Calu3 (cell line): Measurements from ENCODE around the gene PCDHA12. TPM values are rescaled to one million over a fixed set of nuclear protein-coding genes. Genes with fewer than 3 reads are reported as not detected.

ENCODE experiments used
- BruUV-seq: library from RNA; stranded (reverse); fragments of 400-500 nt; replicated peaks from 2 replicates; lab custom pipeline; 2021; lab: Mats Ljungman, UMichigan
- CTCF ChIA-PET: fragments of 300-600 bp; sonication (Branson Sonifier 250); formaldehyde crosslinking; loops from one replicate; lab custom pipeline; 2022; ENCODE audit warnings: antibody characterized with exemption; lab: Charles Lee
- DNase-seq: peaks from one replicate; pipeline ENCODE4 v3.0.0; 2022
- H3K27ac Mint-ChIP-seq: one replicate; pipeline ENCODE4 v1.8.0; 2022; ENCODE audit warnings: mixed read lengths; ENCODE audit not compliant: unreplicated experiment
- H3K27me3 Mint-ChIP-seq: one replicate; pipeline ENCODE4 v1.8.0; 2022; ENCODE audit warnings: mixed read lengths; ENCODE audit not compliant: unreplicated experiment
- H3K36me3 Mint-ChIP-seq: one replicate; pipeline ENCODE4 v1.8.0; 2022; ENCODE audit warnings: mild to moderate bottlenecking, moderate library complexity, mixed read lengths; ENCODE audit not compliant: insufficient read depth, unreplicated experiment
- H3K4me1 Mint-ChIP-seq: one replicate; pipeline ENCODE4 v1.8.0; 2022; ENCODE audit warnings: mild to moderate bottlenecking, low read depth, mixed read lengths; ENCODE audit not compliant: unreplicated experiment
- H3K4me3 Mint-ChIP-seq: one replicate; pipeline ENCODE4 v1.8.0; 2022; ENCODE audit warnings: mild to moderate bottlenecking, low read depth, moderate library complexity, mixed read lengths; ENCODE audit not compliant: unreplicated experiment
- H3K9me3 Mint-ChIP-seq: one replicate; pipeline ENCODE4 v1.8.0; 2022; ENCODE audit warnings: low read depth, mixed read lengths; ENCODE audit not compliant: unreplicated experiment
- CTCF ChIP-seq: fragments of 200-600 bp; IDR thresholded peaks from one replicate; pipeline ENCODE4 v1.8.0; 2022; ENCODE audit warnings: antibody characterized with exemption; ENCODE audit not compliant: unreplicated experiment
- intact Hi-C: fragments of 100-400 bp; cut with micrococcal nuclease; formaldehyde crosslinking; loops from one replicate; pipeline ENCODE4 v1.10.0; 2022; ENCODE audit not compliant: unreplicated experiment
- total RNA-seq: library from RNA; stranded (reverse); gene quantifications from 2 replicates; pipeline ENCODE4 v1.2.3, GENCODE V29; 2022

Gene PCDHA12
- total RNA-seq, 1 experiment from 2014 or later, result 0.78 TPM

- Mint-ChIP-seq H3K27me3 (no peaks in the 10 kb centered on the region), H3K9me3 (peaks cover 5% of the 10 kb centered on the region), H3K36me3 (no peaks in the 10 kb centered on the region), H3K4me3 (peak within 1 kb of the TSS; percentile 42), H3K4me1 (no peaks in the 10 kb centered on the region), H3K27ac (no peak within 1 kb of the TSS)
- TF ChIP-seq CTCF, result no peak
- BruUV-seq, result no TSS peak
- intact Hi-C loops, result loop anchor here (1.0 to 2.0 kb wide), 3 partner anchors 45 to 159 kb away; partner anchors contain the start of genes PCDHA4 and PCDHAC1
- CTCF ChIA-PET, result interaction anchor here (1.2 to 1.6 kb wide), 2 partner anchors 84 to 158 kb away, joined by 3 to 7 read pairs; partner anchors contain the start of gene PCDHAC2
- DNase-seq, result peak; percentile 30
These were observed 6.9 kb downstream of the PCDHA12 start, which contains the start of gene PCDHA13 for GRCh38 chr5:140881889-140882590. TSS of gene PCDHA13 (plus strand) at chr5:140882124. CDS start at chr5:140882269, 145 bp downstream.

DNA sequence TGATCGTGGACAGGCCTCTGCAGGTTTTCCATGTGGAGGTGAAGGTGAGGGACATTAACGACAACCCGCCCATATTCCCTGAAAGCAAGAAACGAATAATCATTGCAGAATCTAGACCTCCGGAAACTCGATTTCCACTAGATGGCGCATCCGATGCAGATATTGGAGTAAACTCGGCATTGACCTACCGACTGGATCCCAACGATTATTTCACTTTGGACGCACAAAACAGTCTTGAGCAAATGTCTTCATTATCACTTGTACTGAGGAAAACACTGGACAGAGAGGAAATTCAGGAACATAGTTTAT lies 7.4 kb downstream of the PCDHA12 start:
- peaks cover 5% of the 10 kb centered on the region for H3K9me3 Mint-ChIP-seq
- no peaks in the 10 kb centered on the region for H3K4me1 Mint-ChIP-seq
- BruUV-seq, result no TSS peak
- TF ChIP-seq CTCF, result no peak
- H3K36me3 Mint-ChIP-seq, result no peaks in the 10 kb centered on the region
- no peaks in the 10 kb centered on the region for H3K27me3 Mint-ChIP-seq
- peak overlapping the region; percentile 42 for H3K4me3 Mint-ChIP-seq
- H3K27ac Mint-ChIP-seq, result no peak overlapping the region
- CTCF ChIA-PET, result interaction anchor here (1.2 to 1.6 kb wide), 2 partner anchors 84 to 158 kb away, joined by 3 to 7 read pairs; partner anchors contain the start of gene PCDHAC2
- intact Hi-C loops, result loop anchor here (1.0 to 2.0 kb wide), 3 partner anchors 44 to 159 kb away; partner anchors contain the start of genes PCDHA4 and PCDHAC1
- peak; percentile 46 for DNase-seq

GRCh38 chr5:140883373-140883772 lies 8.3 kb downstream of the PCDHA12 start:
- no peak overlapping the region for H3K4me3 Mint-ChIP-seq
- TF ChIP-seq CTCF, result no peak
- H3K27ac Mint-ChIP-seq, result no peak overlapping the region

DNA sequence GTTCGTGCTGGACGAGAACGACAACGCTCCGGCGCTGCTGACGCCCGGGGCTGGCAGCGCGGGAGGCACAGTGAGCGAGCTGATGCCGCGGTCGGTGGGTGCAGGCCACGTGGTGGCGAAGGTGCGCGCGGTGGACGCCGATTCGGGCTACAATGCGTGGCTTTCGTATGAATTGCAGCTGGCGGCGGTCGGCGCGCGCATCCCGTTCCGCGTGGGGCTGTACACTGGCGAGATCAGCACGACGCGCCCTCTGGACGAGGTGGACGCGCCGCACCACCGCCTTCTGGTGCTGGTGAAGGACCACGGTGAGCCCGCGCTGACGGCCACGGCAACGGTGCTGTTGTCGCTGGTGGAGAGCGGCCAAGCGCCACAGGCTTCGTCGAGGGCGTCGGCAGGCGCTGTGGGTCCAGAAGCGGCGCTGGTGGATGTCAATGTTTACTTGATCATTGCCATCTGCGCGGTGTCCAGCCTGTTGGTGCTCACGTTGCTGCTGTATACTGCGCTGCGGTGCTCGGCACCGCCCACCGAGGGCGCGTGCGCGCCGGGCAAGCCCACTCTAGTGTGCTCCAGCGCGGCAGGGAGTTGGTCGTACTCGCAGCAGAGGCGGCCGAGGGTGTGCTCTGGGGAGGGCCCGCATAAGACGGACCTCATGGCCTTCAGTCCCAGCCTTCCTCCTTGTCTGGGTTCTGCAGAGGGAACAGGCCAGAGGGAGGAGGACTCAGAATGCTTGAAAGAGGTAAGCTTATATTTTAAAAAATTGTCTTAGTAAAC lies 9.0 kb downstream of the PCDHA12 start:
- DNase-seq, result no peak
- H3K27ac Mint-ChIP-seq, result no peak overlapping the region
- no peaks in the 10 kb centered on the region for H3K36me3 Mint-ChIP-seq
- no peaks in the 10 kb centered on the region for H3K27me3 Mint-ChIP-seq
- BruUV-seq, result no TSS peak
- H3K9me3 Mint-ChIP-seq, result peaks cover 5% of the 10 kb centered on the region
- no peak for TF ChIP-seq CTCF
- no peak overlapping the region for H3K4me3 Mint-ChIP-seq
- CTCF ChIA-PET, result interaction anchor here (1.6 kb wide), 1 partner anchor 82 kb away, joined by 3 read pairs; the partner anchor contains the start of gene PCDHAC2
- intact Hi-C loops, result loop anchor here (2.0 kb wide), 1 partner anchor 43 kb away; the partner anchor contains the start of gene PCDHAC1
- H3K4me1 Mint-ChIP-seq, result no peaks in the 10 kb centered on the region

More at GRCh38 chr5:140883373-140883772, 8.3 kb downstream of the PCDHA12 start:
- intact Hi-C loops, result loop anchor here (2.0 kb wide), 1 partner anchor 43 kb away; the partner anchor contains the start of gene PCDHAC1
- H3K27me3 Mint-ChIP-seq, result no peaks in the 10 kb centered on the region
- CTCF ChIA-PET, result interaction anchor here (1.6 kb wide), 1 partner anchor 83 kb away, joined by 3 read pairs; the partner anchor contains the start of gene PCDHAC2
- no peaks in the 10 kb centered on the region for H3K4me1 Mint-ChIP-seq
- H3K36me3 Mint-ChIP-seq, result no peaks in the 10 kb centered on the region
- BruUV-seq, result no TSS peak
- no peak for DNase-seq
- H3K9me3 Mint-ChIP-seq, result peaks cover 5% of the 10 kb centered on the region
